Measurements from ENCODE around the gene MINDY1. TPM values are rescaled to one million over a fixed set of nuclear protein-coding genes. Genes with fewer than 3 reads are reported as not detected.
A peak's percentile ranks its signal among the peaks of the same experiment; 100 is the strongest.

MINDY1 gene
- total RNA-seq, 1 experiment from 2014 or later: 6.8 TPM

DNA sequence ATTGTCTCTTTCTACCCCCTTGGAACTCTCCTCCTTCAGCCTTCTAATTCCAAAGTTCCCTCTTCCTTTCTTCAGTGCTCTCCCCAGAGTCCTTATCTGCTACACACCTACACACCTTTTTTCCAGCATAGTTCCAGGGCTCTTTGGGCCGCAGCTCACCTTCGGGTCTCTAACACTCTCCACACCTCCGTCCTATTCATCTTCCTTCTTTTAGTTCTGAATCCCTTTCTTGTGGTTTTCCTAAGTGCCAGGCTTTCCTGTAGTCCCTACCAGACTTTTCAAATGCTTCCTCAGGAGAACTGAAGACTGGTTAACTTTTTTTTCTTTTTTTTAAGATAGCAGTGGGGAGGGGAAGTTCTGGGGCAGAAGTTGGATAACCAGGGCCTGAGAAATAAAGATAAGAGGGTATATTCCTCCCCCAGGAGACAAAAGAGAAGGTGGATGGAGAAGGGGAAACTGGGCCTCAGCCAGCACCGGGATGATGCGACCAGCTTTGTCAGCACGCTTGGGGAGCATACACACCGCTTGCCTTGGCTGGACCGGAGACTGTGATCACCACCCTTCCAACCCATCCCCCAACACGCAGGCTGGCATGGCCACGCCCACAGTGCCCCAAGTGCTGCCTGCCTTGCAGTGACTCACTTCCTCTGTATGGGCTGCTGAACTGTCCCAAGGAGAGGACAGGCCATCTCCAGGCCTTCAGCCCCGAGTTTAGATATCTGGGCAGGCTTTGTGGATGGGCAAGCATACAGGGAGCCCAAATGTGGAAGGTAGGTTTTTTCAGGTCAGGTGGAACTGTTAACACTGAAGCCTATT lies 29.6 kb downstream of the MINDY1 start:
- Mint-ChIP-seq H3K9me3 (no peaks in the 10 kb centered on the region), H3K27ac (peak overlapping the region; percentile 33 to 93 (median 59); a peak in 4 of 7 replicates), H3K36me3 (ENCODE audit: insufficient read depth in 1 of 3, low read depth in 3 of 3) (peaks cover 2 to 4% (median 2%) of the 10 kb centered on the region in 3 experiments; a peak in 2 of 7 replicates), H3K27me3 (ENCODE audit: low read depth) (no peaks in the 10 kb centered on the region), H3K4me3 (peak overlapping the region; percentile 78 to 84), H3K4me1 (peaks cover 57 to 58% of the 10 kb centered on the region in 2 experiments)
- Histone ChIP-seq H3K23ac (ENCODE audit: insufficient read length, low read depth, low read length) (no peak overlapping the region), H4K20me1 (ENCODE audit: control insufficient read depth, insufficient read depth, insufficient read length) (no peaks in the 10 kb centered on the region), H2AFZ (ENCODE audit: low read length) (no peak overlapping the region), H3T11ph (ENCODE audit: low read length) (no peak overlapping the region), H4K8ac (replicated peaks; ENCODE audit: insufficient read length, low read depth, low read length) (no peak overlapping the region), H3K79me1 (ENCODE audit: insufficient read depth, low read depth, low read length, poor library complexity, severe bottlenecking) (no peaks in the 10 kb centered on the region), H2AK5ac (ENCODE audit: insufficient read length, low read length) (no peak overlapping the region), H2BK5ac (ENCODE audit: insufficient read length, low read length) (no peak overlapping the region), H3K4me1 (ENCODE audit: insufficient read depth, low read length) (peaks cover 25% of the 10 kb centered on the region), H4K5ac (ENCODE audit: insufficient read length, low read depth, low read length) (no peak overlapping the region), H3K56ac (ENCODE audit: insufficient read length, low read depth, low read length) (no peak overlapping the region), H3K4ac (ENCODE audit: low read depth, low read length) (no peak overlapping the region), H2BK120ac (ENCODE audit: low read depth, low read length, poor library complexity, severe bottlenecking) (no peak overlapping the region), H2BK20ac (ENCODE audit: low read depth, low read length, poor library complexity, severe bottlenecking) (no peak overlapping the region), H3K23me2 (ENCODE audit: insufficient read length, low read depth, low read length, poor library complexity, severe bottlenecking) (peaks cover 12% of the 10 kb centered on the region), H3K18ac (ENCODE audit: insufficient read length, low read depth, low read length) (peak overlapping the region; percentile 15), H3K14ac (ENCODE audit: insufficient read depth, low read length) (no peak overlapping the region), H3K27ac (ENCODE audit: insufficient read length, low read depth, low read length) (no peak overlapping the region), H3K9me3 (ENCODE audit: control insufficient read depth, low read depth, low read length) (no peaks in the 10 kb centered on the region), H4K91ac (ENCODE audit: insufficient read length, low read depth, low read length) (no peak overlapping the region), H2BK12ac (ENCODE audit: insufficient read length, low read depth, low read length) (no peak overlapping the region), H2BK15ac (ENCODE audit: low read depth, low read length) (no peak overlapping the region), H3K27me3 (ENCODE audit: insufficient read depth, low read length) (no peaks in the 10 kb centered on the region), H3K79me2 (ENCODE audit: insufficient read depth, low read length) (peaks cover 16% of the 10 kb centered on the region; the same call in 1 of the 2 replicates), H3K4me2 (ENCODE audit: insufficient read depth, insufficient read length, low read length) (no peak overlapping the region), H3K9ac (ENCODE audit: extremely low read depth, insufficient read length, low read length) (no peak overlapping the region)
- no peak for TF ChIP-seq CTCF (conservative IDR thresholded peaks at IDR 0.05)
- WGBS (ENCODE audit: extremely low coverage, insufficient read length, low lambda C conversion rate): no CpG with 5 or more reads among the region's 11 CpGs
- peak; percentile 86 for DNase-seq
